Occipital lobe (tissue), 2 donors: ENCODE data around the gene EYA4. TPM values are rescaled to one million over a fixed set of nuclear protein-coding genes. Genes with fewer than 3 reads are reported as not detected.
A peak's percentile ranks its signal among the peaks of the same experiment; 100 is the strongest.

Source experiments
- DNase-seq: peaks from one replicate; lab custom pipeline; 2025; lab: John Stamatoyannopoulos, UW
- total RNA-seq: library from RNA; depleted of rRNA; stranded (reverse); fragments of >200 nt; gene quantifications from one replicate; pipeline ENCODE4 v1.2.3, GENCODE V29; 2014

The EYA4 gene
- total RNA-seq, 1 donor from 2014 or later, result 0.47 TPM

- DNase-seq, result no peak
Observed at GRCh38 chr6:133242637-133243585, 1.8 kb downstream of the EYA4 start.

GRCh38 chr6:133243723-133244305, 2.7 kb downstream of the EYA4 start:
- DNase-seq, result no peak

- DNase-seq, result no peak
Observed at GRCh38 chr6:133244519-133244918, 3.4 kb downstream of the EYA4 start.

- DNase-seq, result no peak
Observed at GRCh38 chr6:133245007-133245406, 3.9 kb downstream of the EYA4 start.

- DNase-seq, result no peak
Observed at GRCh38 chr6:133245422-133245903, 4.3 kb downstream of the EYA4 start.

GRCh38 chr6:133247581-133247980, 6.4 kb downstream of the EYA4 start:
- no peak for DNase-seq

- no peak for DNase-seq
Observed at GRCh38 chr6:133248241-133249001, 7.3 kb downstream of the EYA4 start.

- DNase-seq, result no peak
Observed at GRCh38 chr6:133251688-133252087, 10.5 kb downstream of the EYA4 start.

GRCh38 chr6:133254552-133255228, 13.5 kb downstream of the EYA4 start:
- no peak for DNase-seq

- no peak for DNase-seq
Observed at GRCh38 chr6:133257545-133258105, 16.5 kb downstream of the EYA4 start.

- no peak for DNase-seq
Observed at GRCh38 chr6:133259561-133259960, 18.4 kb downstream of the EYA4 start.

- DNase-seq, result no peak
Observed at GRCh38 chr6:133262804-133263203, 21.6 kb downstream of the EYA4 start.

GRCh38 chr6:133265066-133265465, 23.9 kb downstream of the EYA4 start:
- no peak for DNase-seq

- DNase-seq, result no peak
Observed at GRCh38 chr6:133266186-133266585, 25.0 kb downstream of the EYA4 start.

GRCh38 chr6:133268621-133269020, 27.5 kb downstream of the EYA4 start:
- DNase-seq, result no peak

- DNase-seq, result no peak
Observed at GRCh38 chr6:133274813-133275212, 33.7 kb downstream of the EYA4 start.

GRCh38 chr6:133275213-133275612, 34.1 kb downstream of the EYA4 start:
- peak; percentile 5 for DNase-seq

GRCh38 chr6:133277228-133277899, 36.2 kb downstream of the EYA4 start:
- DNase-seq, result no peak

GRCh38 chr6:133277900-133278545, 36.9 kb downstream of the EYA4 start:
- DNase-seq, result no peak

GRCh38 chr6:133286765-133287164, 45.6 kb downstream of the EYA4 start:
- DNase-seq, result no peak
